HS-5 (cell line): ENCODE data around the gene PHLDB3.
A peak's percentile ranks its signal among the peaks of the same experiment; 100 is the strongest.
"Not testable (repeated sequence)": the region's sequence is repeated elsewhere in the genome, so short reads cannot be mapped to it uniquely, and the experiment has no call there.

Experiments used
- DNase-seq: peaks from one replicate; pipeline ENCODE4 v3.0.0-alpha.2; 2012; ENCODE audit warnings: low read depth

Gene PHLDB3

GRCh38 chr19:43467276-43467675, 37.3 kb downstream of the PHLDB3 start:
- no peak for DNase-seq

GRCh38 chr19:43466793-43467192, 37.8 kb downstream of the PHLDB3 start:
- no peak for DNase-seq

GRCh38 chr19:43465468-43466120, 39.0 kb downstream of the PHLDB3 start, which contains the start of gene LYPD3:
Gene LYPD3 (minus strand): TSS chr19:43465608. CDS start chr19:43465571, 37 bp downstream.
- DNase-seq = no peak

DNA sequence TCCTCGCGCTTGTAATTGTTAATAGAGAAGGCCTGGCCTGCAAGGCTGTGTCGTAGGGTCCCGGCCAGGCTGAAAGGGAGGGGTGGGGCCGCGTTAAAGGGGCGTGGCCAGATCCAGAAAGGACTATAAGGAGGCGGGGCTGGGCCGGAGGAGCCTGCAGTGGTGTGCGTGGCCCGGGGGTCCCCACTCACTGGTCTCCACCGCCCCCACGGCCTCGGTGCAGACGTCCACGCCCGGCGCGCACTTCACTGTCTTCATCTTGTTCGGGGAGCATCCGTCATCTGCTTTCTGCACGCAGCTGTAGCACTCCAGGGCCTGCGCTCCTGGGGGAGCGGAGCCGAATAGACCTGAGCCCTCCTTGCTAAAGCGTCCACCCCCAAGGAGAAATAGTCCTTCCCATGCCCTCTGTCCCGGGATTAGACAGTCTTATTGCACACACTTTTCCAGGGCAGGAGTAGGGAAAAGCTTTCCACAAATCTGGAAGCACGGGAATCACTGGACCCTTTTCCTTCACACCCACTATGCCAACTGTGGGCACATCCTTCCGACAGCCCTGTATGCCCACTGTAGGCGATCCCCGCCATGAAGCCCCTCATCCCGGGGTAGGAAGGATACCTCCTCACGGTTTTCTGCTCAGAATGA, 40.3 kb downstream of the PHLDB3 start:
- DNase-seq = no peak

DNA sequence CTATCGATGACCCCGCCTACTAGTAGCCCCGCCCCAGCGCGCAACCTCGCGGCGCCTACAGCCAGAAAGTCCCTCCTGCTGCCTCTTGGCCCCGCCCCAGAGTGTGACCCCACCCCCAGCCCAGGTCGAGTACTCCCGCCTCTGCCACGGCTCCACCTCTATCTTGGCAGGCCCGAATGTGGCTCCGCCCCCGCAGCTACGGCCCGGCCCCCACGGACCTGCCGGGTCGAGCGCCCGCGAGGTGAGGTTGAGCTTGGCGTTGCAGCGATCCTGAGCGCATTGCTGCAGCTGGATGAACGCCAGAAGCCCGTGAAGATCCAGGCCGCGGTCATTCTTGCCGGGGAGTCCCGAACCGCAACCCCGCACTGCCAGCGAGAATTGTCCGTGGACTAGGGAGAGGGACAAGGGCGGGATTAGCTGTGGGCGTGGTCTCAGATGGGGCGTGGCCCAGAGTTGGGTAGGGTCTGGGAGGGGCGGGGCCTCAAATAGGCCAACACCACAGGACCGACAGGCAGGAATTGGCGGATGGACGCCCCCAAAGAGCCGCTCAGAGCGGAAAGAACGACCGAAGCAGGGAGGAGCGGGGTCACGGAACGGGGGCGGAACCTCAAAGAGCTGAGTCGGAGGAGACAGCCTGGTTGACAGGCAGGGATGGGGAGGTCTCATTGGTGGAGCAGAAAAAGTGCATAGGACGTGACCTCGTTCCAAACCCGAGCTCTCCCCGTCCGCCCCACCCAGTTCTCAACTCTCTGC, 41.0 kb downstream of the PHLDB3 start:
- peak; percentile 77 for DNase-seq

- no peak for DNase-seq
These were observed 41.7 kb downstream of the PHLDB3 start for GRCh38 chr19:43462785-43463380.

GRCh38 chr19:43462383-43462782, 42.2 kb downstream of the PHLDB3 start:
- DNase-seq = no peak

DNA sequence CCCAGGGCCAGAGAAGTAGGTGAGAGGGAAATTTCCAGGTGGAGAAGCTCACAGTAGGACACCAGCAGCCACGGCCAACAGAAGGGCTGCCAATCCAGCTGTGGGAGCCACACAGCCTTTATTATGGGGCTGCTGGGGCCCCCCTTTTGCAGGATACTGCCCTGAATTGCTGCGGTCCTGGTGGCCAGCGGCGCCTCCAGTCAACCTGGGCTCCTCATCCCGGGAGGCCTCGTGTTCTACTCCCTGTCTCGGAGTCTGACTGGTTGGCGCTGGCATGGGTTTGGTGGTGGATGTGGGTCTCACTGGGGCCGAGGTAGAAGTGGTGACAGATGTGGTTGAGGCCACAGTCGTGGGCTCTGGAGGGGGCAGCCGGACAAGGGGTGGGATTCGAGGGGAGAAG, 43.2 kb downstream of the PHLDB3 start:
- no peak for DNase-seq

- DNase-seq = no peak
These were observed 44.1 kb downstream of the PHLDB3 start for GRCh38 chr19:43460362-43461016.

- no peak for DNase-seq
These were observed 46.7 kb downstream of the PHLDB3 start for GRCh38 chr19:43457809-43458208.

DNA sequence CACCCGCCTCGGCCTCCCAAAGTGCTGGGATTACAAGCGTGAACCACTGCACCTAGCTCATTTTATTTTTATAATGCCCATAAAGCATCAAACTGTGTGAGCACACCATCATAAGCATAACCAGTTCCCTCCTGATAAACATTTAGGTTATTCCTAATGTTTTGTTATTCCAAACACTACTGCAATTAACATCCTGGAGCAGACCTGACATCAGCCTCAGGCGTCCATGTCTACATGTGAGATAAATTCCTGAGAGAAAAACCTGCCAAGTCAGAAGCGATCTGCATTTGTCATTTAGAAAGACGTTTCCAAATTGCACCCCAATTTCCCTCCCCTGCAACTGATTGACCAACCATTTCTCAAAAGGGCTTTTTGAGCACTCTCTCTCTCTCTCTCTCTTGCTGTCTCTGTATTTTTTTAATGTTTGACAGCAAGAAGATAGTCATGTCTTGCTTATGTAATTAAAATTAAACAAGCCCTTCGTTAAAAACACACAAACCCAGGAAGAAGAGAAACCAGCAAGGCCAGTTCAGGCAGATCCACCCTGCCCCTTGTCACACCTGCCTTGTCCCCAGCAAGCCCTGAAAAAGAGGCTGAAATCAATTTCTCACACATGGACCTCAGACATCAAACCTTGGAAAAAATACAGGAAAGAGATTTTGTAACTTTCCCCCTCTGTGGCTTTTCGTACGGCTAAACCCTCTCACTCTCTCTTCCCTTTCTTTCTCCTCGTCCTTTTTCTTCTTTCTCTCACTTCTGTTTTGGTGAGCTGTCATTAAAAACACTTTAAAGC, 49.0 kb downstream of the PHLDB3 start:
- no peak for DNase-seq

DNA sequence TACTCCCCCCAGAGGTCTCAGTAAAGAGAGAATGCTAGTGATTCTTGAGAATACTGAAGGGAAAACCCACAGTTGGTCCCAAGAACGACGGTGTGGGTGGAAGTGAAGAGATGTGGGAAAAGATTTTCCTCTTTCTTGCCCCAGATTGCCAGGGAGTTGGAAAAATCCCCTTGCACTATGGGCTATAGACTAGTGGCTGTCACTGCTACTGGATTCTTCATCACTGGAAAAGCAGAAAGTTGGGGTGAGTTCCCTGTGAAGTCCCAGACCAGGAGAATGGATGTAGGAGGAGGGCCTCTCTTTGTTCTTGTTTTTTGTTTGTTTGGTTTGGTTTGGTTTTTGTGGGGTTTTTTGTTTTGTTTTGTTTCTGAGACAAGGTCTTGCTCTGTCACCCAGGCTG, 50.5 kb downstream of the PHLDB3 start:
- no peak for DNase-seq

GRCh38 chr19:43452582-43452981, 52.0 kb downstream of the PHLDB3 start:
- DNase-seq = no peak

GRCh38 chr19:43450545-43450997, 54.0 kb downstream of the PHLDB3 start:
- DNase-seq = no peak

DNA sequence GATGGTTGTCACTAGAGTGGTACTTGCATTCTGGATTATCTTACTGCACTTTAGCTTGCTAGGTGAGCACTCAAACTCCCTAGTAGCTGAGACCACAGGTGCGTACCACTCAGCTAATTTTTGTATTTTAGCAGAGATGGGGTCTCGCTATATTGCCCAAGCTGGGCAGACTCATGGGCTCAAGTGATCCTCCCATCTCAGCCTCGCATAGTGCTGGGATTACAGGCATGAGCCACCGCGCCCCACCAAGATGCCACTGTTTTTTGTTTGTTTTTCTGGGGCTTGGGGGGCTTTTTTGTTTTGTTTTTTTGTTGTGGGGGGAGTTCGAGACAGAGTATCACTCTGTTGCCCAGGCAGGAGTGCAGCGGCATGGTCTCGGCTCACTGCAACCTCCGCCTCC, 56.9 kb downstream of the PHLDB3 start:
- DNase-seq = no peak

DNA sequence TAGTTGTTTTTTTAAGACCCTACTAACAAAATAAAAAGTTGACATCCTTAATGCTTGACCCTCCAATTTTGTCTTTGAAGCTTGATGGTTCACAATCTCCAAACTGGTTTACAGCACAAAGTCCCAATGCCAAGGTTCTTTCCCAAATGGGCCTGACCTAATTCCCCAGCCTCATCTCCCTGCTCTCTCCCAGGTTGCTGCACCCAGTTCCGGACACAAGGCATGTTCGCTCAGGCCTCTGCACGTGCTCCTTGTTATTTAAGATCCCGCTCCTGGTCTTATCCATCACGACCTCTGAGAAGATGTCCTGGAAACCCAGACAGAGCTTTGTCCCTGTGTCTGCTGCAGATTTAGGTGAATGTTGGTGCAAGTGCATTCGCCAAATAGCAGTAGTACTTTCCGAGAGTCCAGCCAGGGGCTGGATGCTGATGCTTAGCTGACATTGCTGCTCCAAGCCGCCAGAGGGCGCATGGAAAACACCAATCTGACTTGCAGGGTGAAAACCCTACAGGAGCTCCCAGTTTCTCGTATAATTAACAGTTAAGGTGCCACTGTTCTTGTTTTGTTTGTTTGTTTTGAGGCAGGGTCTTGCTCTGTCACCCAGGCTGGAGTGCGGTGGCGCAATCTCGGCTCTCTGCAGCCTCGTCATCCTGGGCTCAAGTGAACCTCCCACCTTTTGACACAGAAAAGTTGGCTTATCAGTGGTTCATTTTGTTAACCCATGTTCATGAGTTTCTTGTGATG, 57.6 kb downstream of the PHLDB3 start:
- DNase-seq = no peak

DNA sequence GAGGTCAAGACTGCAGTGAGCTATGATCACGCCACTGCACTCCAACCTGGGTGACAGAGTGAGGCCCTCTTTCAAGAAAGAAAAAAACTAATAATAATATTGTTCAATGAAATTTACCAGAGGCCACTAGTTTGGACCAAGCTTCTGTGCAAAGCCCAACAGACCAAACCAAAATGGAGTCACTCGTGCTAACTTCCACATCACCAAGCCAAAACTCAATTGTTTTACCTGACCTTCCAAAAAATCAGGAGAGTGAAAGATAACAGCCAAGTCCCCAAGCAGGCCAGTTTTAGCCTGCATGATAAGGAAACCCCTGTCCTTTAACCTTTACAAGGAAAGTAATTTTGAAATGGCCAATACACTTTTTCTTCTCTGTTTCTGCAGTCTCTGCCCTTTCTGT, 59.1 kb downstream of the PHLDB3 start:
- no peak for DNase-seq

- DNase-seq = no peak
These were observed 59.8 kb downstream of the PHLDB3 start for GRCh38 chr19:43444531-43445287.

DNA sequence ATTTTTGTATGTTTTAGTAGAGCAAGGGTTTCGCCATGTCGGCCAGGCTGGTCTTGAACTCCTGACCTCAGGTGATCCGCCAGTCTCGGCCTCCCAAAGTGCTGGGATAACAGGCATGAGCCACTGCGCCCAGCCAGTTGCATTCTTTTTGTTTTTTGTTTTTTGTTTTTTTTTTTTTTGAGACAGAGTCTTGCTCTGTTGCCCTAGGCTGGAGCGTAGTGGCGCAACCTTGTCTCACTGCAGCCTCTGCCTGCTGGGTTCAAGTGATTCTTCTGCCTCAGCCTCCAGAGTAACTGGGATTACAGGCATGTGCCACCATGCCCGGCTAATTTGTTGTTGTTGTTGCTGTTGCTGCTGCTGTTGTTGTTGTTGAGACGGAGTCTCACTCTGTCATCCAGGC, 60.5 kb downstream of the PHLDB3 start:
- DNase-seq = not testable (repeated sequence)

- no peak for DNase-seq
These were observed 62.8 kb downstream of the PHLDB3 start for GRCh38 chr19:43441716-43442115.
